VCaP (cell line): Measurements from ENCODE around the gene CFAP126.

ENCODE experiments used
- H3K27ac ChIP-seq: fragments of 450-650 bp; 2 replicates; pipeline ENCODE4 v1.5.1; 2017
- TF ChIP-seq, protein P1 (sequence below): fragments of 450-650 bp; conservative IDR thresholded peaks from 2 replicates; pipeline ENCODE4 v1.5.1; 2017; ENCODE audit warnings: mild to moderate bottlenecking, moderate library complexity

The CFAP126 gene

DNA sequence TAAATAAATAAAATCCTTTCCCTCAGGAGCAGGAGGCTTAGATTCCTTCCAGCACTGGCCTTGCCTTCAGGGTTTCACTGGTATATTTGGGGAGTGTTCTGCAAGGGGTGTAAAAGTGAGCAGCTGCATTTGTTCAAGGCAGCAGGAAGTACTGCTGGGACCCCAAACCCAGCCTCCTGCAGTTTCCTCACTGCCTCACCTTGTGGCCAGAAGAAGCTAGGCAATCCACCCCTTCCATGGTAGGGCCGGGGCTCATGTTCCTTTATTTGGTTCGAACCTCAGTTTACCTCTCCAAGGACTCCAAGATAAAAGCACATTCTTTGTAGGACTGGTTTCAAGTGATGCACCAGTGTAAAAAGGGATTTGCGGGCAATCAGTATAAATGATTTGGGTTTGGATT is 21.0 kb upstream of the CFAP126 start:
- TF ChIP-seq, protein P1, sequence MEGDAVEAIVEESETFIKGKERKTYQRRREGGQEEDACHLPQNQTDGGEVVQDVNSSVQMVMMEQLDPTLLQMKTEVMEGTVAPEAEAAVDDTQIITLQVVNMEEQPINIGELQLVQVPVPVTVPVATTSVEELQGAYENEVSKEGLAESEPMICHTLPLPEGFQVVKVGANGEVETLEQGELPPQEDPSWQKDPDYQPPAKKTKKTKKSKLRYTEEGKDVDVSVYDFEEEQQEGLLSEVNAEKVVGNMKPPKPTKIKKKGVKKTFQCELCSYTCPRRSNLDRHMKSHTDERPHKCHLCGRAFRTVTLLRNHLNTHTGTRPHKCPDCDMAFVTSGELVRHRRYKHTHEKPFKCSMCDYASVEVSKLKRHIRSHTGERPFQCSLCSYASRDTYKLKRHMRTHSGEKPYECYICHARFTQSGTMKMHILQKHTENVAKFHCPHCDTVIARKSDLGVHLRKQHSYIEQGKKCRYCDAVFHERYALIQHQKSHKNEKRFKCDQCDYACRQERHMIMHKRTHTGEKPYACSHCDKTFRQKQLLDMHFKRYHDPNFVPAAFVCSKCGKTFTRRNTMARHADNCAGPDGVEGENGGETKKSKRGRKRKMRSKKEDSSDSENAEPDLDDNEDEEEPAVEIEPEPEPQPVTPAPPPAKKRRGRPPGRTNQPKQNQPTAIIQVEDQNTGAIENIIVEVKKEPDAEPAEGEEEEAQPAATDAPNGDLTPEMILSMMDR: no peak
- no peak overlapping the region for H3K27ac ChIP-seq

DNA sequence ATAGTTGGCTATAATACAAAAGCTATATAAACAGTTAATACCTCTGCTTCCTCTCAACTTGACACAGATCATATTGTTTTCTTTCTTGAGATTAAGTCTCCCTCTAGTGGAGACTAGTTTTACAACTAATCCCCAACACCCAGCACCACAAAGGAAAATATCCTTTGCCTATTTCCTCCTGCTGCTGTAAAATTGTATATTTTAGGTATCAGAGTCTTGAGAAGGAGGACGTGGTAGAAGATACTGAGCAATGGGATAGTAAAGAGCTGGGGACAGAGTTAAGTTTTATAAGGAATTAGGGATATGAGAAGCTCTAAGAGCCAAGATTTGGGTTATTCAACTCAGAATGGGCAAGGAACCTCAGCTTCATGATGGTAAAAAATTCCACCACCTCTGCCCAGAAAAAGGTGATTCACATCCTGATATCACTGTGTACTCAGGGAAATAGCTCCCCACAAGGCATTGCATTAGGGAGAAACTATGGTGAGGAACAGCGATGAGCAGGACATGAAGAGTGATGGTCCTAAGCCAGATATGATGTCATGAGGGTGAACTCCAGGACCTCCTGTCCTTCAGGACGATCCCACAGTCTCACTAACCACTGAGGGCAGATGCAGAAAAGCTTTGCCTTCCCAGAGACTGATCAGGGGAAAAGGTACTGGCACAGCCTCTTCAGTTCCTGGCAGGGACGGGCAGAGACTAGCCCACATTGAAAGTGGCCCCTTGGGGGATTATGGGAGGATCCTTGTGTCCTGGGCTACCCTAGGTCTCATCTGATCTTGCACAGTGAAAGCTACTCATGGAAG is 14.7 kb upstream of the CFAP126 start:
- TF ChIP-seq, protein P1: peak; percentile 77
- no peak overlapping the region; the same call in 1 of the 2 replicates for H3K27ac ChIP-seq

DNA sequence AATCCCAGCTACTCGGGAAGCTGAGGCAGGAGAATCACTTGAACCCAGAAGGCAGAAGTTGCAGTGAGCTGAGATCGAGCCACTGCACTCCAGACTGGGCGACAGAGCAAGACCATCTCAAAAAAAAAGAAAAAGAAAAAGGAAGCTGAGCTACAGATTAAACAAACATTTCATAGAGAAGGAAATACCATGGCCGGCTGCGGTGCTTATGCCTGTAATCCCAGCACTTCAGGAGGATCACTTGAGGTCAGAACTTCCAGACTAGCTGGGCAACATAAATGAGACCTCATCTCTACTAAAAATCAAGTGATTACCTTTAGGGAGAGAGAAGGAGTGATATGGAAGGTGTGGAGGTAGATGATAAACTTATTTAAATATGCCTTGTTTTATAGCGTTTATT is 14.0 kb upstream of the CFAP126 start:
- TF ChIP-seq, protein P1: no peak
- H3K27ac ChIP-seq: peak overlapping the region; percentile 41; the same call in 1 of the 2 replicates

DNA sequence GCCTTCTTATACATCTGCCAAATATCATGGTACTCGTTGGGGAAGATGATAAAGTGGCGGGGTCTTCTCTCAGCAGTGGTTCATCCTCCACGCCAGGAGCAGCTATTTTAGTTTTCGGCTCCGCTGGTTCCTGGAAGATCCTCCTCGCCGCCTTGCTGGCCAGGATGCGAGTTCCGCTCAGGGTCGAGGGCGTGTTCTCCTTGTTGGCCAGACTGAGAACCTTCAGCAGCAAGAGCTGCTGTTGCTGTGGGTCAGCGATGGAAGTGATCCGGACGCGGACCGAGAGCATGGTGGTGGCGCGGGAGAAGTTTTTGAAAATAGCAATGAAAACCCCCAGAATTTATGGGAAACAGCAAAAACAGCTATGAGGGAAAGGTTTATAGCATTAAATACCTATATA is 11.4 kb upstream of the CFAP126 start:
- TF ChIP-seq, protein P1: no peak
- H3K27ac ChIP-seq: no peak overlapping the region

DNA sequence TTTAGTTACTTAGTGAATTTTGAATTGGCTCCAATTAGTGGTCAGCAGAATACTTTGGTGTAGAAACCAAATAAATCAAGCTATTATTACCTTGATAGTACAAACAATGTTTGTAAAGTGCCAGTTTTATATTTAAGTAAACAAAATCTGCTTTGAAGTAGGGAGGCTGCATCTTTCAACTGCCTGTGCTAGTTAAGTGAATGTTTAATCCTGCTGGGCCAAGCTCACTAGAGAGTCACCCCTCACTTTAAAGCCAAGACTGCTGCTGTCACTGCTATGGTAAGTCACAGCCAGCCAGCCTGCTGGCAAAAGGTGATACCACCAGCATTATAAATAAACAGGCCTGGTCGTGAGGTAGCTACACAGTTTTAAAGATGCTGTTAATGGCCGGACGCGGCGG is 10.3 kb upstream of the CFAP126 start:
- TF ChIP-seq, protein P1: no peak
- peak overlapping the region; percentile 1; the same call in 1 of the 2 replicates for H3K27ac ChIP-seq

DNA sequence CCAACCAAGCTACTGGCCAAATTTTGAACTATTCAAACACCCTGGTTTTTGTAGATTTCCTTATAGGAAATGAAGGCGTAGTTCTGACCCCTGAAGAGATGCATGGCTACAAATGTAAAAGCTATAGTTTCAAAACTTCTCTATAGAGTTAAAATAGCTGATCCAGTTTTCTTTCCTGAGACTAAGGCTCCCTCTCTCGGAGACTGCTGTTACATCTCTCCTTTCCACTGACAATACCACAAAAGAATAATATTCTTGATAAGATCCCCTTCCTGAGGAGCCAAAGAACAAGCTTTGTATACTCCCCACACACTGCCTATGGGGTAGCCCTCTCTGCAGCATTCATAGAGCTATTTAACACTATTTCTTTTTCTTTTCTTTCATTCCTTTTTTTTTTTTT is 6.7 kb upstream of the CFAP126 start:
- TF ChIP-seq, protein P1: peak; percentile 66
- H3K27ac ChIP-seq: no peak overlapping the region

DNA sequence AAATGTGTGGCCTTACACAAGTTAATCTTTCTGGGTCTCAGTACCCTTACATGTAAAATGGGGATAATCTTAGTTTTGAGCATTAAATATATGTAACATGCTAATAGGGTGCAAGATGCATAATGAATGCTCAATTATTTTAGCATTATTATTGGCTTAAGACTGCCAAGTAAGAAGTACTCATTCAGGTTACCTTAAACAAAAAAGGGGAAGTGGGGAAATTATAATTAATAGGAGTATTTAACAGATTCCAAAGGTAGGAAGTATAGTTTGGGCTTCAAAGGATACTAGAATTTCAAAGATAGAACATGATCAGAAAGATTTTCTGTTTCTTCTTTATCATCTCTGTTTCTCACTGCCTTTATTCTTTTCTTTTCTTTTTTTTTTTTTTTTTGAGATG is 5.8 kb upstream of the CFAP126 start:
- TF ChIP-seq, protein P1: no peak
- no peak overlapping the region for H3K27ac ChIP-seq
